Mesothelial cell of epicardium (in vitro differentiated cells): ENCODE results near the gene PHYKPL. TPM values are rescaled to one million over a fixed set of nuclear protein-coding genes. Genes with fewer than 3 reads are reported as not detected.

Experiments
- DNase-seq, 2 experiments: peaks; one replicate each; pipeline ENCODE4 v3.0.0; 2021; ENCODE audit warnings: low spot score in 2 of 2; ENCODE audit not compliant: unreplicated experiment in 2 of 2
- H3K27ac Mint-ChIP-seq: 2 replicates; pipeline ENCODE4 v1.8.0; 2021; ENCODE audit warnings: mixed read lengths
- H3K27me3 Mint-ChIP-seq: 2 replicates; pipeline ENCODE4 v1.8.0; 2021; ENCODE audit warnings: low read depth, mixed read lengths
- H3K36me3 Mint-ChIP-seq: 2 replicates; pipeline ENCODE4 v1.8.0; 2021; ENCODE audit warnings: mixed read lengths
- H3K4me1 Mint-ChIP-seq: 2 replicates; pipeline ENCODE4 v1.8.0; 2021; ENCODE audit warnings: mixed read lengths
- H3K4me3 Mint-ChIP-seq: 2 replicates; pipeline ENCODE4 v1.8.0; 2021; ENCODE audit warnings: mild to moderate bottlenecking, moderate library complexity, mixed read lengths
- H3K9me3 Mint-ChIP-seq: 2 replicates; pipeline ENCODE4 v1.8.0; 2021; ENCODE audit warnings: mixed read lengths
- CTCF ChIP-seq: fragments of 200-600 bp; sonication (generic); IDR thresholded peaks from one replicate; pipeline ENCODE4 v1.5.0; 2021; ENCODE audit warnings: antibody characterized with exemption; ENCODE audit not compliant: unreplicated experiment
- total RNA-seq: library from RNA; stranded (reverse); gene quantifications from 3 replicates; pipeline ENCODE4 v1.2.1, GENCODE V29; 2021

The PHYKPL gene
- total RNA-seq, 1 donor from 2014 or later: 137 TPM

- Mint-ChIP-seq H3K27ac (no peak overlapping the region), H3K4me1 (peaks cover 7% of the 10 kb centered on the region), H3K36me3 (no peaks in the 10 kb centered on the region), H3K9me3 (peaks cover 4% of the 10 kb centered on the region), H3K4me3 (no peak overlapping the region), H3K27me3 (peaks cover 4% of the 10 kb centered on the region)
- no peak for TF ChIP-seq CTCF
- no peak for DNase-seq
Measured at GRCh38 chr5:178177569-178177968, 55.0 kb downstream of the PHYKPL start.

- peaks cover 4% of the 10 kb centered on the region for H3K27me3 Mint-ChIP-seq
- H3K27ac Mint-ChIP-seq: no peak overlapping the region
- H3K4me3 Mint-ChIP-seq: no peak overlapping the region
- TF ChIP-seq CTCF: no peak
- H3K9me3 Mint-ChIP-seq: peaks cover 4% of the 10 kb centered on the region
- H3K4me1 Mint-ChIP-seq: no peaks in the 10 kb centered on the region
- H3K36me3 Mint-ChIP-seq: no peaks in the 10 kb centered on the region
- DNase-seq: no peak
Measured at GRCh38 chr5:178176791-178177190, 55.8 kb downstream of the PHYKPL start.

- H3K9me3 Mint-ChIP-seq: no peaks in the 10 kb centered on the region
- no peak overlapping the region for H3K4me3 Mint-ChIP-seq
- no peak for TF ChIP-seq CTCF
- peaks cover 4% of the 10 kb centered on the region for H3K27me3 Mint-ChIP-seq
- no peak overlapping the region for H3K27ac Mint-ChIP-seq
- H3K4me1 Mint-ChIP-seq: no peaks in the 10 kb centered on the region
- no peaks in the 10 kb centered on the region for H3K36me3 Mint-ChIP-seq
- no peak for DNase-seq
Measured at GRCh38 chr5:178174456-178174855, 58.1 kb downstream of the PHYKPL start.

DNA sequence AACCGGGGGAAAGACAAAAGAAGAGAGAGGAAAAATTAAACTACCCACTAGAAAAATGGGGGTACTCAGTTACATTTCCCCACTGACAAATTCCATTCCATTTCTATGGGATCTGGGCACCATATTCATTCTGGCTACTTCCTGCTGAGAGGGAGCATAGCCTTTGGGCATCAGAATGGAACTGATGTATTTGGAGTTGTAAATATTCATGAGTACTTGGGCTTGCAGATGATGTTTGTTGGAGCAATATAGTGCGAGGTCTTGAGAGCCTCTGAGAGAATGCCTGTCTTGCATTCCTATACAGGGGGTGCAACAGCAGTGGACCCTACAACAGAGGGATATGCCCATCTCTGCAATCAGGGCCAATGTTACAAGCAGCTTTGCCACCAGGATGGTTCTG is 62.1 kb downstream of the PHYKPL start:
- no peaks in the 10 kb centered on the region for H3K4me1 Mint-ChIP-seq
- no peaks in the 10 kb centered on the region for H3K9me3 Mint-ChIP-seq
- DNase-seq: no peak
- no peak overlapping the region for H3K27ac Mint-ChIP-seq
- TF ChIP-seq CTCF: no peak
- no peak overlapping the region for H3K4me3 Mint-ChIP-seq
- peaks cover 9% of the 10 kb centered on the region for H3K27me3 Mint-ChIP-seq
- no peaks in the 10 kb centered on the region for H3K36me3 Mint-ChIP-seq

DNA sequence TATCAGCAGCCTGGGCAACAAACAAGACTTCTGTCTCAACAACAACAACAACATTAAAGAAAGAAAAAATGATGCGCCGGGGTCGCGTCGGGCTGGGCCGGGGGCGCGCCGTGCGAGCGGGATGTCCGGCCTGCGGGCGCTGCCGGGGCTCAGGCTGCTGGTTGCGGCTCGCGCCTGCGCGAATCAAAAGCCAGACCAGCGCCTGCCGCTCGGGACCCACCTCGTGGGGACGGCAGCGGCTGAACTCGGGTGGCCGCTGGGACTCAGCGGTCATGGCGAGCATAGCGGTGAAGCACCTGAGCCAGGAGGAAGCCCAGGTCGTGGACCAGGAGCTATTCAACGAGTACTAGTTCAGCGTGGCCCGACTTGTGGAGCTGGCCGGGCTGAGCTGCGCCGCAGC is 67.0 kb downstream of the PHYKPL start:
- Mint-ChIP-seq H3K36me3 (no peaks in the 10 kb centered on the region), H3K27me3 (peaks cover 33% of the 10 kb centered on the region), H3K9me3 (no peaks in the 10 kb centered on the region), H3K4me1 (no peaks in the 10 kb centered on the region), H3K27ac (no peak overlapping the region), H3K4me3 (no peak overlapping the region)
- no peak for DNase-seq
- no peak for TF ChIP-seq CTCF
